GM23338 (cell line): ENCODE measurements around the gene EYA4.

Source experiments
- CTCF ChIP-seq, 2 experiments: fragments of 200-600 bp in 1 of 2; sonication (generic) in 1 of 2; conservative IDR thresholded peaks; 2 replicates each; pipeline versions ENCODE4 v1.5.1 to v1.6.1; 2016 to 2017; ENCODE audit warnings: antibody characterized with exemption in 2 of 2, low read depth in 2 of 2, mild to moderate bottlenecking in 2 of 2, moderate library complexity in 1 of 2
- EZH2phosphoT487 ChIP-seq: fragments of 200-600 bp; sonication (generic); IDR thresholded peaks from one replicate; pipeline ENCODE4 v1.8.1; 2018; ENCODE audit warnings: antibody characterized with exemption; ENCODE audit not compliant: unreplicated experiment
- REST ChIP-seq: IDR thresholded peaks from one replicate; pipeline ENCODE4 v1.6.1; 2018; ENCODE audit warnings: antibody characterized with exemption; ENCODE audit not compliant: unreplicated experiment
- STAT1 ChIP-seq: IDR thresholded peaks from one replicate; pipeline ENCODE4 v1.6.1; 2016; ENCODE audit warnings: antibody characterized with exemption; ENCODE audit not compliant: unreplicated experiment

- TF ChIP-seq STAT1, result no peak
- no peak for TF ChIP-seq CTCF (conservative IDR thresholded peaks at IDR 0.05; ENCODE audit: low read depth in 2 of 2)
- TF ChIP-seq EZH2phosphoT487, result no peak
- no peak for TF ChIP-seq REST
Measured at GRCh38 chr6:133502441-133503335, 261.5 kb downstream of the EYA4 start.
